Activated CD8-positive, alpha-beta memory T cell treated with anti-CD3 and anti-CD28 coated beads for 4 hours (primary cell): ENCODE data around the gene SNRNP200.

ENCODE experiments used
- DNase-seq, 2 donors: peaks; one replicate each; pipeline ENCODE4 v3.0.0-alpha.2; 2020; ENCODE audit warnings: low read depth in 2 of 2

SNRNP200 gene

DNA sequence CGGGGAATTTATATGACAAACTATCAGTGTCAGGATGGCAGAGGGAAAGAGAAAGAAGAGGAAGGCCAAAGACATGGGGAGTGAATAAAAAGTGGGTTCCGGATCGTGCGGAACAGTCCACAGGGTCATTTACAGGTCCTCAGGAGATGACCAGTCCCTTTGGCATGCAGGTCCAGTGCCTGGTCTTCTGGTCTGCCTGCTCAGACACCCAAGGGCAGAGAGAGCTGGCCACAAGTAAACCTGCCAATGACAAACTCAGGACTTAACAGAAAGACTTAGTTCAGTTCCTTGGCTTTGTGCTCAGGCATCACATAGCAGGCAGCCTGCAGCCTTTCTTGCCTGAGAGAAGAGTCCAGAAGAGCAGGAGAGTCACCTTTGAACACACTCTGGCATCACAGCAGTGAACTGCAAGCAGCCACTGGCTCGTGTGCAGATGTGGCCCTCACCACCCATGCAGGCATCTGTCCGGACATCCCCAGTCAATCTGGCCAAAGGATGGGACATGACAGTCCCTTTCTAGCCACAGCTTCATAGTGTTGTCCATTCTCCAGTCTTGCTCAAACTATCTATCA is 53.5 kb downstream of the SNRNP200 start:
- no peak for DNase-seq

DNA sequence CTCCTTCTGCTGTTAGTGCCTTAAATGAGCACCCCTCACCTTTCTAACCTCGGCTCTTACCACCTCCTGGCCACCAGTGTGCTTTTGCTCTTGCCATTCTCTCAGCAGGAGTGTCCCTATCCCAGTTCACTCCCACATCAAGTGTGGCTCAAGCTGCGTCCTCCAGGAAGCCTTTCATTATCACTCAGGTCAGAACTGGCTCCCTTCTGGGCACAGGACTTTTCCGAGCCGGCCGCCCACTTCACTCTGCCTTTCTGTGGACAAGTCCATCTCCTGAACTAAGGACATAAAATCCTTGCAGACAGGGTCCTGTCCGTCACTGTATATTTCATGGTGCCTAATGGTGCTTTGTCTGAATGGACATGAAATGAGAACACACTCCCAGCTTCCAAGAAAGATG is 55.2 kb downstream of the SNRNP200 start:
- DNase-seq: no peak

DNA sequence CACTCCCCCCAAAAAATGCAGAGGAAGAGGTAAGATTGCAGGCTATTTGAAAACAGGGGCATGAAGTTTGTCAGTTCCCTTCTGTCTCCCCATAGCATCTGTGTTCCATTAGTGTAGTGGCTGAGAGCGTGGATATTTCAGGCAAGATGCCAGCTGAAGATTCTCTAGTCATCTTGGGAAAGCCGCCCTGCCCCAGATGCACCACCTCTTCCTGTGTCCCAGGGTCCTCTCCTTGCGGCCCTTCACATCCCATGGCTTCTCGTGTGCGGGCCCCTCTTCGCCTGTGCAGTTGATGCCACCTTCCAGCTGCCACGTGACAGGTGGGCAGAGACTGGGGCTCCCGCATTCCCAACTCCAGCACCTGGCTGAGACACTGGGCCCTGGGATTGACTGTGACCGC is 55.7 kb downstream of the SNRNP200 start:
- no peak for DNase-seq

DNA sequence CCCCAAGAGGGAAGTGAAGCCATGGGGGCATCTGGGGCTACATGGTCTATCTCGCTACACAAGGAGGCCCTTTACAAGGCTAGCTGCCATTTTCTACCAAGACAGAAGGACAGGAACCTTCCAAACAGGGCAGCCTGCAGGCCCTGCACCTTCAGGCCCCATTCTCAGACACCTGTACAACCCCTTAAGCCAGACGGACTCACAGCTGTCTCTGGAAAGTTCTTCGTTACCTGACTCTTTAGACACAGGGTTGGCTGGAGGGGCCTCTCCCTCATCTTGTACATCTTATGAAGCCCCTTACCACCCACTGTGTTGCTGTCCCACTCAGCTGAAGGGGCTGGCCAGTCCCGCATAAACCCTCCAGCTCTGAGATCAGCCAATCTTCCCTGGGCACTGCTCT is 56.7 kb downstream of the SNRNP200 start:
- no peak for DNase-seq

DNA sequence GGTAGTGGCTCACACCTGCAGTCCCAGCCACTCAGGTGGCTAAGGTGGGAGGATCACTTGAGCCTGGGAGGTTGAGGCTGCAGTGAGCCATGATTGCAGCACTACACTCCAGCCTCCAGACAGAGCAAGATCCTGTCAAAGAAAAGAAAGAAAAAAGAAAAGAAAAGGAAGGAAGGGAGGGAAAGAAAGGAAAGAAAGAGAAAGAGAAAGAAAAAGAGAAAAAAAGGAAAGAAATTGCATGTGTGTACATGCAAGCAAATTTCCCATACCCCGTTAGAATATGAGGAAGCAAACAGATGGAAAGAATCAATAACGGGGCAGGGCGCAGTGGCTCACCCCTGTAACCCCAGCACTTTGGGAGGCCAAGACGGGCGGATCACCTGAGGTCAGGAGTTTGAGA is 57.5 kb downstream of the SNRNP200 start:
- DNase-seq: no peak

DNA sequence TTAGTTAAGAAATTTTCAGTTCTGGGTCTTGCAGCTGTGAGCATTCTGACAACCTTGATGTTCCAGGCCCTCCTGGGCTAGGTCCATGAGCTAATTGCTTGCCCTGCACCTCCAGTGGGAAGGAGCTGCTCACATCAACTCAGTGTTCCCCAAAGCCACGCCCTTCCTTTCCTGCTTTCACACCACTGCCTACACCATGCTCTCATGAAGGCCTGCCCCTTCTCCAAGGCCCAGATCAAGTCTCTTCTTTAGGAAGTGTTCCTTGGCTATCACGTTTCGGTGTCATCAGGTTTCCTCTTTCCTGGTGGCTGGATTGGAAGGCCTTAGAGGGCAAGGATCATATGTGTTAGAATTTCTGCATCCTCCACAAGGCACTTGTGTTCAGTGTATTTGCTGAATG is 58.3 kb downstream of the SNRNP200 start:
- DNase-seq: no peak

DNA sequence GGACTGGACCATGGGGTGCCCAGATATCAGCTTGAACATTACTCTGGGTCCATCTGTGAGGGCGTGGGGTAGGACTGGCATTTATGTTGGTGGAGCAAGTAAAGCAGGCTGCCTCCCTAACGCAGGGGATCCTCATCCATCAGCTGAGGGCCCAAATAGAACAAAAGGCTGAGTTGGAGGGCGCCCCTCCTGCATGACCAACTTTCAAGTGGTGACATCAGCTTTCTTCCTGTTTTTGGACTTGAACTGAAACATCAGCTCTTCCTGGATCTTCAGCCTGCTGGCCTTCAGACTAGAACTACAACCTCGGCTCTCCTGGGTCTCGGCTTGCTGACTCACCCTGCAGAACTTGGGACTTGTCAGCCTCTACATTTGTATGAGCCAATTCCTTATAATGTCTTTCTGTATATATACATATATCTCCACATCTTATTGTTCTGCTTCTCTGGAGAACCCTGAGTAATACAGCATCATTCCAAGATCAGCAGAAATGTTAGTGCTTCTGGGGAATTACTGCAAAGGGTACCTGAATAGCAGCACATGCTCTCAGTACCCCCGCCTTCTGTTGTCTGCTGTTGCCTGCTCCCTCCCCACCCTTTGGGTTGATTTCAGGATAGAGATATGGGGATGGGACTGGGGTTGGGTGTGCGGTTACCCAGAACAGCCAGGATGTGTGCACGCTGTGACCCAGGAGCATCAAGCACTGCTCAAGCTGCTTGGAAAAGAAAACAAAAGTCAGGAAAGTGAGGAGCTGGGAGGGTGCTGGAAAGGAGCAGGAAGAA is 59.5 kb downstream of the SNRNP200 start:
- no peak for DNase-seq

DNA sequence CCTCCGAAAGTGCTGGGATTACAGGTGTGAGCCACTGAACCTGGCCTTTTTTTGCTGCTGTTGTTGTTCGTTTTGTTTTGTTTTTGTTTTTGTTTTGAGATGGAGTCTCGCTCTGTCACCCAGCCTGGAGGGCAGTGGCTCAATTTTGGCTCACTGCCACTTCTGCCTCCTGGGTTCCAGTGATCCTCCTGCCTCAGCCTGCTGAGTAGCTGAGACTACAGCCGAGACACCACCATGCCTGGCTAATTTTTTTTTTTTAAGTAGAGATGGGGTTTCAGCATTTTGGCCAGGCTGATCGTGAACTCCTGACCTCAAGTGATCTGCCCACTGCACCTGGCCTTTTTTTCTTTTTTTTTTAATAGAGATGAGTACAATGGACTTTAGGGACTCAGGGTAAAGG is 61.5 kb downstream of the SNRNP200 start:
- no peak for DNase-seq

DNA sequence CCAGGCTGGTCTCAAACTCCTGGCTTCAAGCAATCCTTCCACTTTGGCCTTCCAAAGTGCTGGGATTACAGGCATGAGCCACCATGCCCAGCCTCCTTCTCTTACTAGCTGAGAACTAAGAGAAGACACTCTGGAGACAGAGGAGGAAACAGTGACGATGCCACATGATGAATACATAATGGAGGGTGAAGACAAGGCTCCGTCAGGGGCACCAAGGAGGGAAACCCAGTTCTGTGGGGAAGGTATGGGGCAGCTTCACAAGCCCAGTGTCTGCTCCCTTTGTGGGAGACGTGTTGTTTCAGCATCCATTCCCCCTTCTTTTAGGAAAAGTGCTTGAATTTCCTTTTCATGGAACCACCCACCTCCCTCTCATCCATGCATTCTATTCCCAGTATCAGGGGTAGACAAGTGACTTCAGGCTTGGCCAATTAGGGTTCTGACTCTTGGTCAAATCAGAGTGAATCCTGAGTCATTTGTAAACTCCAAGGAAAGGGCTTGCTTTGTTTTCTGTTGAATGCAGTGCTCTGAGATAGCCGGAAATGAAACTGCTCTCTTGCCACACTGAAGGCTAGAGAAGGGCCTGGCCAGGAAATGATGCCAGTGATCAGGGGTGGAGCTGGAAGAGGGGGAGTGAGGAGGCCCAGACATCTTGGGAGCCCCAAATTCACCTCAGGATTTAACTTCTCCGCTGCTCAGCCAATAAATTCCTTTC is 63.3 kb downstream of the SNRNP200 start:
- peak in 1 of 2 donors; percentile 21 for DNase-seq

DNA sequence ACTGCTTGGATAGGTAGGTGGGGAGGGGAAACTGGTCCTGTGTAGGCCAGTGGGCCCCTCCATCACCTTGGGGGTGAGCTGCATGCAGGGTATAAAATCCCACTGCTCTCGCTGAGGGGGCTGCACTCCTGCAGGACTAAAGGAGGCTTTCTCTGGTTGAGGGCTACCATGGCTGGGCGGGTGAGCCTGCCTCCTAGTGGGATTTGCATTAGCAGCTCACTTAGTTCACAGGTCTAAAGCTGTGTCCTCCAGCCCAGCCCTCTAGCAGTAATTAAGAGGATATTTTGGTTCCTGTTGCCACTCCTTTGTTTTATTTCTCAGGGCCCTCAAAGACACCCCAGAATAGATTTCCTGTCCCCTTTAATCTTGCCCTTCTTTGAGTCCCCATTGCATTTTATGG is 64.1 kb downstream of the SNRNP200 start:
- no peak for DNase-seq

DNA sequence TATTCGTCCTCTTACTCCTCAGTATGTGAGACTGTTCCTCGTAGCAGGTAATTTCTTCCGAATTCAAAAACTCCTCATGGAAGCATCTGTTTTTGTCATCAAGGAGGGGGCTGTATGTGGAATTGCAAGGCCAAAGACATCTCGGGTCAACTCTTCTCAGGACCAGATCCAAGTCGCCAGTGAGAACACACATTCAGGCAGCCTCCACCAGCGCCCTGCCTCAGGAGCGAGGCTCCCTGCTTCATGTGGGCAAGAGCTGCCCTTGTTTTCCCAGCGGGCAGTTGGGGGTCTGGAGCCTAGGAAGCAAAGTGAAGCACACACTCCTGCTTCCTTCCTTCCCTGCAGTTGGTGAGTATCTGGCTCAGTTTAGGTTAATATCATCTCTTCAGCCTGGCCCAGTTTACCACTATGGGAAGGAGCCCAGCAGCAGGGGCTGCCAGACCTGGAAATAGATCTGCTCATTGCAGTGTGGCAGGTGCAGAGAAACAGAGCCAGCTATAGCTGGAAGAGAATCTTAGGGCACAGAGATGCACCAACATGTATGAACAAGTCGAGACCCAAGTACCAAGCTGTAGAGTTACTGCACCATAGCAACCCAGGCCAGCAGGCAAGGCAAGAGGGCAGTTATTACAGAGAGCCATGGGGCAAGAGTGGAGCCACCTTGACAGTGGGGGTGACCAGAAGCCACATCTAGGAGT is 64.9 kb downstream of the SNRNP200 start:
- no peak for DNase-seq

DNA sequence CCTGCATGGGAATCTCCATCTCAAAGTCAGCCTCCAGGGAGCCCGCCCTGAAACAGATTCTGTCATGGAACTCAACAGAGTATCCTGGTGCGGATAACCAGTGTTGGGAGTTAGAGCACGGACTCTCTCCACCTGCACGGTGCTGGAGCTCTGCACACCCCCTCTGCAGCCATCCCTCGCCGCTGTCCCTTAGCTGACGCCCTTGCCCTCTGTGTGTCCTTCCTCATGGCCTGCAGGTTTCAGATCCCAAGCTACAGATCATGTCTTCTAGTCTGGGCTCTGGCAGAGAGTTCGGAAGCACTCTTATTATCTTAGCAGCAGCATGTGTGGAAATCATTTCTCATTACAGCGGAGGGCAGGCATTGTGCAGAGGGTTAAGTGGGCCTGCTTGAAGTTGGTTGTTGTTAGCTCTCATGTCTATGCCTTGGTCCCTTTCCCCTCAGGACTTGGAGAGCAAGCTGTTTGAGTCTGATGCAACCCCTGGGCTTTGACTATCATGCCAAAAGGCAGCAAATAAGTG is 65.5 kb downstream of the SNRNP200 start:
- DNase-seq: no peak

DNA sequence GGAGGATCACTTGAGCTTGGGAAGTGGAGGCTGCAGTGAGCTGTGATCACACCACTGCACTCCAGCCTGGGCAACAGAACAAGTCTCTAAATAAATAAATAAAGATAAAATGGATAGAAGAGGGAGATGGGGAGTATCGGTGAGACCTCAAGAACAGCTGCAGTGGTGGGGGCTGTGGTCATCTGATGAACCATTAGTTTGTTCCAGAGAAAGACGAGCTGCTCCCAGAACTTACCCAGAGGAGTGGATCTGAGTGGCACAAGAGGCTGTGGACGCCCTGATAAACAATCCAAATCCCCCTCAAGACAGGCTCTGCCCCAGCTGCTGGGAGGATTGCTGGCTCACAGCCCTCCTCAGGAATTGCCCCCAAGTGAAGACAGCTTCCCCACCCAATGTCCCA is 66.3 kb downstream of the SNRNP200 start:
- DNase-seq: no peak

DNA sequence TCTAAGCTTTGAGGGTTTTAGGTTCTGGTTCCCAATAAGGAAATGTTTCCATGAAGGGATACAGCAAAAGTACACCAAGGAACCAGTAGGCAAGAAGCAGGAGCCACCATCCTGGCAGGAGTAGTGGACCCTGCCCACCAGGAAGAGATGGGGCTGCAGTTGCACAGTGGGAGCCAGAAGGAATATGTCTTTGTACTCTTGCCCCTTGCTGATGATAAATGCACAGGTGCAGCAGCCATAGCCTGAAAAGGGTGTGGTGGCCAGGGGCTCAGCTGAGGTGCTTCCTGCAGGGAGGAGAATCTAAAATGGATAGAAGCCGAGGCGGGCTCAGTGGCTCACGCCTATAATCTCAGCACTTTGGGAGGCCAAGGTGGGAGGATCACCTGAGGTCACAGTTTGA is 67.1 kb downstream of the SNRNP200 start:
- DNase-seq: no peak

DNA sequence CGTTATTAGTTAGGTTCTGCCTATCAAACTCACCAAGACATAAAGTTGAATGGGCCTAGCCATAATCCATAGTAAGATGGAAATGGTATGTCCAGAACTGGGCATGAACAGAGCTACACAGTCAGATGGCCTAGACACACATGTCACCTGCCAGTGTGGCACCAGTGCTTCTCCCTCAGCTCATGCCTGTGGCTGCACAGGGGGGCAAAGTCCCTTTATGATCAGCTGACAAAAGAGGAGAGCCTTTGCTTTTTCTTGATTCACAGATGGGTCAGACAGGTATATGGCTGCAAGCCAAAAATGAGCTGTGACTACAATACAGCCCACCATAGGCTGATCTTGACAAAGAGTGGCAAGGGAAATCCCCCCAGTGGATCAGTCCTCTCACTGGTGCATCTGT is 68.5 kb downstream of the SNRNP200 start:
- no peak for DNase-seq

DNA sequence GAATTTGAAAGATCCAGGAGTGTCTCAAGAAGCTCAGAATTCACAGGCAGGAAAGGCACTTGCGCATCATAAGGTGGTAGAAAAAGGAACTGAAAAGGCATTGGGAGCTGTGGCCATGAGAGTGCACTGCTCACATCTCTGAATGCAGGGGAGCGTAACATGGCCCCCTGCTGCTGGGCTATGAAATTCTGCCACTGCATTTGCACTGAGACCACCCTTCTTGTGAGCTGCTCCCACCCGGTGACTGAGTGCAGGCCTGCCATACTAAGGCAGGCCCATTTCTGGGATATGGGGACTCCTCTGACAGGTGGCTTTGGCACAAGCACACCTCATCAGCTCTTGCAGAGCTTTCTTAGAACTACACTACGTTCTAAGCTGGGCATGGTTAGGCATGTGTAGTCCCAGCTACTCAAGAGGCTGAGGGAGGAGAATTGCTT is 71.4 kb downstream of the SNRNP200 start:
- no peak for DNase-seq

DNA sequence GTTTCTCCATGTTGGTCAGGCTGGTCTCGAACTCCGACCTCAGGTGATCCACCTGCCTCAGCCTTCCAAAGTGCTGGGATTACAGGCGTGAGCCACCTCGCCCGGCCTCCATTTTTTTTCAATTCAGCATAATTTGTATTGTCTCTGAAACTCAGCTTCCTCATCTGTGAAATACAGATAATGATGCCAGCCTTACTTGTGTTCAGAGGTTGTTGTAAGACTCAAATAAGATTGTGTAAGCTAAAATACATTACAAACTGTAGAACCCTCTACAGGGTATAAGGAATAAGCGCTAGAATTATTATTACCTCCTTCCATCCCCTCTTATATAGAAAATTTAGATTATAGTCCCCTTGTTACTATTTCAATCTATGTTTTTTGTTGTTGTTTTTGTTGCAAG is 71.9 kb downstream of the SNRNP200 start:
- no peak for DNase-seq

DNA sequence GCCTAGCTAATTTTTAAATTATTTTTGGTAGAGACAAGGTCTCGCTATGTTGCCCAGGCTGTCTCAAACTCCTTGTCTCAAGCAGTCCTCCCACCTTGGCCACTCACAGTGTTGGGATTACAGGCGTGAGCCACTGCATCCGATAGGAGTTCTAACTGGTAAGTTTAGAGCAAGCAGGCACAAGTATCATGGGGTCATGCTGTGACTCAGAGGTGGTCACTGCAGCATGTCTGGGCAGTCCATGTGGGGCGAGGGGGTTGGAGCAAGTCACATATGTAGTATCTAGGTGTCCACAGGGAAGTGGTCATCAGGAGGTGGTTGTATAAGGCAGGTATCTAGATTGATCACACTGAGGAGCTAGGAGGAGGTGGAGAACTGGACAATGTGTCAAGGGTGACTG is 74.0 kb downstream of the SNRNP200 start:
- no peak for DNase-seq

DNA sequence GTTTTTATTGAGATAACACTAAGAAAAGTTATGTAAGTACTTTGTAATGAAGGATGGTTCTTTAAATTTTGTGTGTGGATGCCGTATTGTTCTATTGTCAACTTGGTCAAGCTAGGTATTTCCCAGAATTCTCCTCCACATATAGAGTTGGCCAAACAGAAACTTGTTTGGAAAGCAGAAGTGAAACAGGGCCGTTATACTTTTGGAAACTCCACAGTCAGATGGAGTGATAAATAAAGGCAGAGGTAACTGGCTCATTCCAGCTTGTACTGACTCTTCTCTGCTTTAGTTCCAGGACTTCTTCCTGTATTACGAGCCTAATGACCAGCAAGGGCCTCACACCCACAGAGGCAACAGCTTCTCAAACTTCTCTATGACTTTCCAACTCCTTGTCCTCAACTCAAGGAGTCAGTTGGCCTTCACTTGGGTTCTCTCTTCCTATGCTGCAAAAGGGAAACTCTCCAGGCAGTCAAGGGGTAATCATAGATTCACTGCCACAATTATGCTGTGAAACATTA is 80.3 kb downstream of the SNRNP200 start:
- DNase-seq: no peak
